PC-3 (cell line): ENCODE data around the gene C4orf50. TPM values are rescaled to one million over a fixed set of nuclear protein-coding genes. Genes with fewer than 3 reads are reported as not detected.
A peak's percentile ranks its signal among the peaks of the same experiment; 100 is the strongest.

Experiments used
- ATAC-seq: fragments of 200-7000 bp; cut with Tn5 transposase; 2 replicates; pipeline ENCODE4 v1.9.1; 2020; ENCODE audit warnings: mild to moderate bottlenecking, moderate library complexity
- BruUV-seq: library from RNA; stranded (reverse); fragments of 400-500 nt; replicated peaks from 2 replicates; lab custom pipeline; 2021; lab: Mats Ljungman, UMichigan
- CTCF ChIA-PET: fragments of 300-600 bp; sonication (Branson Sonifier 250); formaldehyde crosslinking; loops from one replicate; lab custom pipeline; 2022; ENCODE audit warnings: antibody characterized with exemption; lab: Charles Lee
- POLR2A ChIA-PET: fragments of 300-600 bp; sonication (Branson Sonifier 250); formaldehyde crosslinking; loops from one replicate; lab custom pipeline; 2022; ENCODE audit warnings: antibody characterized with exemption; ENCODE audit not compliant: unreplicated experiment; lab: Charles Lee
- DNase-seq: peaks from one replicate; pipeline ENCODE4 v3.0.0-alpha.2; 2015
- H2AFZ ChIP-seq: fragments of 300-600 bp; sonication (generic); 2 replicates; pipeline ENCODE4 v1.6.0; 2016; ENCODE audit warnings: antibody characterized with exemption, low read length
- H3F3A ChIP-seq: fragments of 300-600 bp; sonication (generic); one replicate; pipeline ENCODE4 v1.6.0; 2017; ENCODE audit warnings: antibody characterized with exemption, low read length, control low read depth, mild to moderate bottlenecking; ENCODE audit not compliant: unreplicated experiment
- H3K27ac ChIP-seq: fragments of 300-600 bp; sonication (generic); 2 replicates; pipeline ENCODE4 v1.5.1; 2016; ENCODE audit warnings: mild to moderate bottlenecking, low read length
- H3K27me3 ChIP-seq: fragments of 300-600 bp; sonication (generic); 2 replicates; pipeline ENCODE4 v1.6.1; 2016; ENCODE audit warnings: low read length, mixed read lengths
- H3K36me3 ChIP-seq: fragments of 300-600 bp; sonication (generic); 2 replicates; pipeline ENCODE4 v1.6.1; 2016; ENCODE audit warnings: low read depth, mixed run types, low read length, mixed read lengths
- H3K4me1 ChIP-seq: fragments of 300-600 bp; sonication (generic); 2 replicates; pipeline ENCODE4 v1.5.1; 2016; ENCODE audit warnings: low read length; ENCODE audit not compliant: insufficient read depth
- H3K4me2 ChIP-seq: fragments of 300-600 bp; sonication (generic); 2 replicates; pipeline ENCODE4 v1.6.0; 2016; ENCODE audit warnings: low read length
- H3K4me3 ChIP-seq: fragments of 300-600 bp; sonication (generic); 2 replicates; pipeline ENCODE4 v1.5.1; 2016; ENCODE audit warnings: mild to moderate bottlenecking, low read length, mixed read lengths
- H3K79me2 ChIP-seq: fragments of 300-600 bp; sonication (generic); 2 replicates; pipeline ENCODE4 v1.6.1; 2017; ENCODE audit warnings: low read length, mixed read lengths
- H3K9ac ChIP-seq: fragments of 300-600 bp; sonication (generic); 2 replicates; pipeline ENCODE4 v1.6.0; 2016; ENCODE audit warnings: mild to moderate bottlenecking, low read length
- H3K9me2 ChIP-seq: fragments of 300-600 bp; sonication (generic); replicated peaks from 2 replicates; pipeline ENCODE4 v1.6.1; 2016; ENCODE audit warnings: mixed run types, low read length, mixed read lengths
- H3K9me3 ChIP-seq: fragments of 300-600 bp; sonication (generic); 2 replicates; pipeline ENCODE4 v1.6.1; 2016; ENCODE audit warnings: low read length, mixed read lengths
- H4K20me1 ChIP-seq: fragments of 300-600 bp; sonication (generic); 2 replicates; pipeline ENCODE4 v1.6.1; 2016; ENCODE audit warnings: low read length, mixed read lengths
- EZH2 ChIP-seq: fragments of 300-600 bp; sonication (generic); IDR thresholded peaks from one replicate; pipeline ENCODE4 v1.6.1; 2017; ENCODE audit warnings: antibody characterized with exemption, mild to moderate bottlenecking, low read length; ENCODE audit not compliant: unreplicated experiment
- EZH2phosphoT487 ChIP-seq: fragments of 300-600 bp; sonication (generic); IDR thresholded peaks from 2 replicates; pipeline ENCODE4 v1.6.1; 2018; ENCODE audit warnings: mild to moderate bottlenecking, antibody characterized with exemption, low read length, borderline replicate concordance
- intact Hi-C: fragments of 100-400 bp; cut with micrococcal nuclease; formaldehyde crosslinking; loops from 2 replicates; pipeline ENCODE4 v1.9.0; 2023
- total RNA-seq: library from RNA; depleted of rRNA; stranded (reverse); fragments of >200 nt; gene quantifications from 2 replicates; pipeline ENCODE4 v1.2.3, GENCODE V29; 2014
- TF ChIP-seq, protein P1 (sequence below): fragments of 300-600 bp; sonication (generic); conservative IDR thresholded peaks from 2 replicates; pipeline ENCODE4 v1.5.1; 2017; ENCODE audit warnings: antibody characterized with exemption, low read depth, mild to moderate bottlenecking, low read length

Gene C4orf50
- total RNA-seq, 1 experiment from 2014 or later: not detected

DNA sequence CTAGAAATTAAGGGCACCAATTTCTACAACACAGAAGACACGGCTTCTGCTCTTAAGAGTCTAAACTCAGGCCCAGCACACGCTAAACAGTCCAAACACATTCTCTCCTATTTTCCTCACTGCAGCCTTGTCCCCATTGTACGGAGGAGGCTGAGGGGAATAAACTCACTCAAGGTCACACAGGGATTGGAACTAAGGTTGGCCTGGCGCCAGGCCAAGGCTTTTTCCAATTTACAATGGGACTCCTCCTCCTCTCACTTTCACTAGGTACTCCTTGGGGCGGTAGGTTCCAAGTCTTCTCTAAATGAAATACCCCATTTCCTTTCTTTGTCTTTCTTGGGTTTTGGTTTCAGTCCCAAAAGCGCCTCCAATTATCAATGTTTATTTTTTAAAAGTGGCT lies 76.6 kb downstream of the C4orf50 start:
- H3K9me2 ChIP-seq: no peaks in the 10 kb centered on the region
- no peak overlapping the region for H3K9ac ChIP-seq
- TF ChIP-seq, protein P1, sequence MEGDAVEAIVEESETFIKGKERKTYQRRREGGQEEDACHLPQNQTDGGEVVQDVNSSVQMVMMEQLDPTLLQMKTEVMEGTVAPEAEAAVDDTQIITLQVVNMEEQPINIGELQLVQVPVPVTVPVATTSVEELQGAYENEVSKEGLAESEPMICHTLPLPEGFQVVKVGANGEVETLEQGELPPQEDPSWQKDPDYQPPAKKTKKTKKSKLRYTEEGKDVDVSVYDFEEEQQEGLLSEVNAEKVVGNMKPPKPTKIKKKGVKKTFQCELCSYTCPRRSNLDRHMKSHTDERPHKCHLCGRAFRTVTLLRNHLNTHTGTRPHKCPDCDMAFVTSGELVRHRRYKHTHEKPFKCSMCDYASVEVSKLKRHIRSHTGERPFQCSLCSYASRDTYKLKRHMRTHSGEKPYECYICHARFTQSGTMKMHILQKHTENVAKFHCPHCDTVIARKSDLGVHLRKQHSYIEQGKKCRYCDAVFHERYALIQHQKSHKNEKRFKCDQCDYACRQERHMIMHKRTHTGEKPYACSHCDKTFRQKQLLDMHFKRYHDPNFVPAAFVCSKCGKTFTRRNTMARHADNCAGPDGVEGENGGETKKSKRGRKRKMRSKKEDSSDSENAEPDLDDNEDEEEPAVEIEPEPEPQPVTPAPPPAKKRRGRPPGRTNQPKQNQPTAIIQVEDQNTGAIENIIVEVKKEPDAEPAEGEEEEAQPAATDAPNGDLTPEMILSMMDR: no peak
- no peak for TF ChIP-seq EZH2
- TF ChIP-seq EZH2phosphoT487: no peak
- no peaks in the 10 kb centered on the region for H3F3A ChIP-seq
- ATAC-seq: no peak
- H3K27me3 ChIP-seq: peaks cover 17% of the 10 kb centered on the region
- ChIA-PET CTCF (no interaction called here), POLR2A (no interaction called here)
- H4K20me1 ChIP-seq: no peaks in the 10 kb centered on the region
- no peak overlapping the region for H3K4me3 ChIP-seq
- no peaks in the 10 kb centered on the region for H3K79me2 ChIP-seq
- no peaks in the 10 kb centered on the region for H3K9me3 ChIP-seq
- intact Hi-C loops: no loop called here
- DNase-seq: no peak
- H2AFZ ChIP-seq: no peak overlapping the region
- no peak overlapping the region for H3K27ac ChIP-seq
- BruUV-seq: no TSS peak
- no peaks in the 10 kb centered on the region for H3K36me3 ChIP-seq
- H3K4me2 ChIP-seq: no peak overlapping the region
- no peaks in the 10 kb centered on the region for H3K4me1 ChIP-seq

DNA sequence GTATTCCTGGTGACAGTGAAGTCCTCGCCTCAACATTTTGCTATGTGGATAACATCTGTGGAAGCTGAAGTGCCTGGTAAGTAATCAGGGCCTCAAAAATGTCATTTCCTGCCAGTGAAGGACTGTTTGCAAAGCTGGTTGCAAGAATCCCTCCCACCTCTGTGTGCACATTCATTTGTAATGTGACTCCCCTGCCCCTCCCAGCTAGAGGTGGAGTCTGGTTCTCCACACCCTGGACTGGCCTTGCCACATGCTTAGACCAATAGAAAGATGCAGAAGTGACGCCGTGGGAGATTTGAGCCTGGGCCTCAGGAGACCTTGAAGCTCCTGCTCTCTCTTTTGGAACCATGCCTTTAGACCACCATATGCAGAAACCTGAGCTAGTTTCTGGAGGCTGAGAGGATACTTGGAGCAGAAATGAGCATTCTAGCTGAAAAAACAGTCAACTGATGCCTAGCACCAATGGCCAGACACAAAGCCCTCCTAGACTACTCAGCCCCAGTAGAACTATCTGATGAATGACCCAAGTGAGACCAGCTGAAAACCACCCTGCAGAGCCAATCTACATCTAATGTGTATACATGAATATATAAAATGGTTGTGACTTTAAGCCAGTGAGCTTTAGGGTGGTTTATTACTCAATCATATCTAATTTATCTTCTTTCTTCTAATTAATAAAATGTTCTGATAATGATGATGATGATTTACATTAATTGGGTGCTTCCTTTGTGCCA lies 77.6 kb downstream of the C4orf50 start:
- TF ChIP-seq EZH2: no peak
- TF ChIP-seq, protein P1: no peak
- TF ChIP-seq EZH2phosphoT487: no peak
- Histone ChIP-seq H3K36me3 (no peaks in the 10 kb centered on the region), H3K4me3 (no peak overlapping the region), H3K27ac (no peak overlapping the region), H3K79me2 (no peaks in the 10 kb centered on the region), H3K9me3 (no peaks in the 10 kb centered on the region), H3K9ac (no peak overlapping the region), H4K20me1 (no peaks in the 10 kb centered on the region), H2AFZ (no peak overlapping the region), H3K4me1 (no peaks in the 10 kb centered on the region), H3K27me3 (peaks cover 18% of the 10 kb centered on the region), H3K9me2 (no peaks in the 10 kb centered on the region), H3K4me2 (no peak overlapping the region), H3F3A (no peaks in the 10 kb centered on the region)
- CTCF ChIA-PET: no interaction called here
- ATAC-seq (no peak), DNase-seq (peak; percentile 2)
- POLR2A ChIA-PET: no interaction called here
- intact Hi-C loops: no loop called here
- BruUV-seq: no TSS peak
